ENCODE data around the gene RPL38.

RPL38 gene

DNA sequence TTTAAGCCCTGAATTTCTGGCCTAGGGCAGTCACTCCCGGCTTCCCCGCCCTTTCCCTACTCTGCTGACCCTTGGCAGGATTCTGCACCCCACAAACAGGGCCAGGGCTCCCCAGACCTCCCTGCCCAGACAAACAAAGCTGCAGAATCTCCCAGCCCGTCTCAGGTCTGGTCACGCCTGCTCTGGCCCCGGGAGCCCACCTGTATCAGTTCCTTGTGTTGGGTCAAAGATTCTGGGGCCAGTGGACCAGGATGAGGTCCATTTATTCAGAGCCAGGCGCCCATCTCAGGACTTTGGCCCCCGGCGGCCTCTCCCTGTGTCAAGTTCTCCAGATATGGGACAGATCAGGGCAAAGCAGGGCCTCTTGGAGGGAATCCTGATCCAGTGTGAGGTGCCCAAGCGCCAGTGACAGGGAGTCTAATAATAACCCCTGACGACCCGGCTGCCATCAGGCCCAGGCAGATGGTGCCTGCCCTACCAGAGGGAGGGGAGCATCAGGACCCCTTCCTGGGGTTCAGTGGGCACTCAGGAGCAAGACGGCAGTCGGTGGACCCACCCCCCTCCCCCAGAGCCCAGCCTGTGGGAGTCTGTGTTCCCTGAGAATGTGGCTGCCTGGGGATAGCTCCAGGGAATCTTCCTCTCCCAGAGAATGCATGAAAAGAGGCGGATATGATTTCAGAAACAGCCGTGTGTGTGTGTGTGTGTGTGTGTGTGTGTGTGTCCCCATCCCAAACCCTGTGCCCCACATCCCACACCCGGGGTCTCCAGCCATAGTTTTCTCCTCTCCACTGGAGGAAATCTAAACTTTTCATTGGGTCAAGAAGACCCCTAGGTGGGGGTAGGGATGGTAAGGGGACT is 11.2 kb downstream of the RPL38 start:
- no peak overlapping the region for H3K27ac ChIP-seq
- TF ChIP-seq, protein P1, sequence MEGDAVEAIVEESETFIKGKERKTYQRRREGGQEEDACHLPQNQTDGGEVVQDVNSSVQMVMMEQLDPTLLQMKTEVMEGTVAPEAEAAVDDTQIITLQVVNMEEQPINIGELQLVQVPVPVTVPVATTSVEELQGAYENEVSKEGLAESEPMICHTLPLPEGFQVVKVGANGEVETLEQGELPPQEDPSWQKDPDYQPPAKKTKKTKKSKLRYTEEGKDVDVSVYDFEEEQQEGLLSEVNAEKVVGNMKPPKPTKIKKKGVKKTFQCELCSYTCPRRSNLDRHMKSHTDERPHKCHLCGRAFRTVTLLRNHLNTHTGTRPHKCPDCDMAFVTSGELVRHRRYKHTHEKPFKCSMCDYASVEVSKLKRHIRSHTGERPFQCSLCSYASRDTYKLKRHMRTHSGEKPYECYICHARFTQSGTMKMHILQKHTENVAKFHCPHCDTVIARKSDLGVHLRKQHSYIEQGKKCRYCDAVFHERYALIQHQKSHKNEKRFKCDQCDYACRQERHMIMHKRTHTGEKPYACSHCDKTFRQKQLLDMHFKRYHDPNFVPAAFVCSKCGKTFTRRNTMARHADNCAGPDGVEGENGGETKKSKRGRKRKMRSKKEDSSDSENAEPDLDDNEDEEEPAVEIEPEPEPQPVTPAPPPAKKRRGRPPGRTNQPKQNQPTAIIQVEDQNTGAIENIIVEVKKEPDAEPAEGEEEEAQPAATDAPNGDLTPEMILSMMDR (conservative IDR thresholded peaks at IDR 0.05) = no peak
- no peak for TF ChIP-seq ZFX (IDR thresholded peaks at IDR 0.05)

DNA sequence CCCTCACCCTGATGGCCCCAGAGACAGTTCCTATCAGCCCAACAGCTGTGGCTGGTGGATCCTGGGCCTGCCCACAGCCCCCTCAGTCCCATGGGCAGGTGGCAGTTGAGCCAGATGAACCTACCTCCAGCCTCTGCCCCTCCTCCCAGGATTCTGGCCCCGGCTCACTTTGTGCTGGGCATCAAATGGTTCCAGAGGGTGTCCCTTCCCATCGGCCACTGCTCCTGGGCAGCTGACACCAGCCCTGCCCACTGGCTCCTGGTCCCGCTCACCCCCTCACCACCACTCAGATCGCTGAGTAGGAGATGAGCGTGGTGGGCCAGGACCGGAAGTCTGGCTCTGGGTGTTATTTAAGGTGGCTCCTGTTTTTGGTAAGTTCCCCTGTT is 11.9 kb downstream of the RPL38 start:
- H3K27ac ChIP-seq = no peak overlapping the region
- no peak for TF ChIP-seq ZFX (IDR thresholded peaks at IDR 0.05)
- TF ChIP-seq, protein P1 (conservative IDR thresholded peaks at IDR 0.05) = no peak

DNA sequence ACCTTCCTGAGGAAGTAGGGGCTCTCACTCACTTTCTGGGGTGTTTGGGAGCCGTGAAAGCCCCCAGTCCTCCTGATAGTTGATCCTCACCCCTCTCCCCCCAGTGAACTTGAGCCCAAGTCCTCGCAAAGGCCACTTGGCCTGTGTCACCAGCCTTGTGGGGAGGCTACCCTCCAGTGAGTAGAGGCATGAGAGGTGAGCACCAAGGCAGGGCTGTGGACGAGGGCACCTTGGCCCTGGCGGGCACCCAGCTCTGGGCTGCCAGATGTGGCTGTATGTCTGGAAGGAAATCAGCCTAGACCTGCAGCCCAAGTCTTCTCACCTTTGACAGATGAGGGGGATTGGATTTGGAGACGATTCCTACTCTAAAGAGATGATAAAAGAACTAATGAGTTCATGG is 13.0 kb downstream of the RPL38 start:
- no peak for TF ChIP-seq ZFX (IDR thresholded peaks at IDR 0.05)
- TF ChIP-seq, protein P1 (conservative IDR thresholded peaks at IDR 0.05) = no peak
- no peak overlapping the region for H3K27ac ChIP-seq

DNA sequence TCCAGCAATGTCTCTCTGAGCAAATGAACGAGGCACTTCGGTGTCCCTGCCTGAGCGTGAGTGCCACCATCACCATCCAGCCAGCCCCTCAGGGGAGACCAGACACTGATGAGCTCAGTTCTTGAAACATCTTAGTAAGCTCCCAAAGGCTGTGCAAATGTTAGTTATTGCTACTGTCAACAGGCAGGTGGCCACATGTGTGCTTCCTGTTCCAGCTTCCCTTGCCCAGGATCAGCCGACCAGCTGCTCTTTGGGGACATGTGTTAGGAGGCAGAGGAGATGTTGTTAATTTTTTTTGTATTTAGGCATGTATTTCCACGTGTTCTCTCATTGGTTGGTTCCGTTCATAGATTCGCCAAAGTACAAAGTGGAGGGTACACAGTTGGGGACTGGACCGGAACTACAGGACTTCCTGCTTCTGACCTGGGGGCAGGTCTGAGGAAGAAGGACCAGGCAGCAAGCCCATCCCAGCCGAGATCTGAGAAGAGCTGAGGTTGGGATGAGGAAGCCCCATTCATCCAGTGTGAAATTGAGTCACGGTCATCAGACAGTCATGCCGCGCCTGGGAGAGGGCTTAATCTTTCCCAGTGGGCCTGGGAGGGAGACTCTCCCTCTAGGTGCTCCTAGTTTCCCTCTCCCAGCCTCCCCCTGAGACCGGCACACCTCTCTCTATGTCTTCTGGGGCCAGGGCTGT is 13.7 kb downstream of the RPL38 start:
- TF ChIP-seq, protein P1 (conservative IDR thresholded peaks at IDR 0.05) = no peak
- no peak for TF ChIP-seq ZFX (IDR thresholded peaks at IDR 0.05)

DNA sequence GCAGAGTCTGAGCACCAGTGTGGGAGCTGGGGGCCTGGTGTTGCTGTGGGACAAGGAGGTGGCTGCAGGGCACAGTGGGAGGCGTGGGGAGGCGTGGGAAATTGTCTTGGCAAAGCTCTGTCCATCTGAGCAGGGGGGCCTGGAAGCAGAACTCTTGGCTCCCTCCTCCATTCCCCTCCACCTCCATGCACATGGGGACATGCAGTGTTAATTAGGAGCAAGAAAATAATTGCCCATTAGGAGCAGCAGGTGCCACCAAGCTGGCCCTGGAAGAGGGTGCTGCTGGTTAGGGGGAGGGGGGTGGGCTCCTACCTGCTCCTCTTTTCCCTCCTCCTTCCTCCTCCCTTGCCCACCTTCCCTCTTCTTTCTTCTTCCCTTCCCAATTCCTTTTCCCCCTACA is 14.4 kb downstream of the RPL38 start:
- no peak overlapping the region for H3K27ac ChIP-seq

More for the DNA sequence above, 13.7 kb downstream of the RPL38 start:
- no peak overlapping the region for H3K27ac ChIP-seq

DNA sequence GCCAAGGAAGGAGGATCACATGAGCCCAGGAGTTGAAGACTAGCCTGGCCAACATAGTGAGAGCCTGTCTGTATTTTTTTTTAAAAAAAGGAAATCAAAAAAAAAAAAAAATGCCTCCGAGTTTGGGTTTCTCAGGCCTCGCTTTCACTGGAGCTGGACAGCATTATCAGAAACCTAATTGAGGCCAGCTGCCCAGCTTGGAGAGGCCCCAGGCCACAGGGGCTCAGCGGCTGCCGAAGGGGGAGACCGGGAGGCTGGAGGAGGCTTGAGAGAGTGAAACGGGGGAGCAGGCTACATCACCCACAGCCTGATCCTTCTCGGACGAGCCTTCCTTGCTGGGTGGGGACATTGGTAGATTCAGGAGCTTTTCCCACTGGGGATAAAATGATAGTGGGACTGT is 15.0 kb downstream of the RPL38 start:
- TF ChIP-seq, protein P1 (conservative IDR thresholded peaks at IDR 0.05) = no peak
- TF ChIP-seq ZFX (IDR thresholded peaks at IDR 0.05) = no peak

More for the DNA sequence above, 14.4 kb downstream of the RPL38 start:
- TF ChIP-seq ZFX (IDR thresholded peaks at IDR 0.05) = no peak
- TF ChIP-seq, protein P1 (conservative IDR thresholded peaks at IDR 0.05) = no peak

DNA sequence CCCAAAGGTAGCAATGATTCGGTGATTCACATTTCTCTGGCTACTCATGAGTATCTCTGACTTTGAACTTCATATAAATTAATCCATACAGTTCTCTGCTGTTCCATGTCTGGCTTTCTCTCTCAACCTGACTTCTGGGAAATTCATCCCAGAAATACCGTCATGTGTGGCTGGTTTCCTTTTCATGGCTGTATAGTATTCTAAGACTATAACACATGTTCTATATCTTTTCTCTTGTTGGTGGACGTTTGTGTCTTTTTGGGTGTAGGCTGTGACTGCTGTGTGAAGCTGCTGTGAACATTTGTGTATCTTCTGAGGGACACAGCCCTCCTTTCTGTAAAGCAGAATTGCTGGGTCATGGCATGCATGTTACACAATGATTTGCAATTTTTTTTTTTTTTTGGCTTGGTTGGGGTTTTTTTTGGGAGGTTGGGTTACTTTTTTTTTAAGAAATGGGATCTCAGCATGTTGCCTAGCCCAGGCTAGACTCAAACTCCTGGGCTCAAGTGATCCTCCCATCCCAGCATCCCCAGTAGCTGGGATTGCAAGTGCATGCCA is 16.2 kb downstream of the RPL38 start:
- TF ChIP-seq, protein P1 (conservative IDR thresholded peaks at IDR 0.05) = no peak
- TF ChIP-seq ZFX (IDR thresholded peaks at IDR 0.05) = no peak
- H3K27ac ChIP-seq = no peak overlapping the region

More for the DNA sequence above, 15.0 kb downstream of the RPL38 start:
- no peak overlapping the region for H3K27ac ChIP-seq

All from C4-2B (cell line).